B cell (primary cell): Measurements from ENCODE around the gene HOXC4. TPM values are rescaled to one million over a fixed set of nuclear protein-coding genes. Genes with fewer than 3 reads are reported as not detected.

Experiments used
- ATAC-seq: fragments of 200-7000 bp; cut with Tn5 transposase; one replicate; pipeline ENCODE4 v1.10.0; 2021; ENCODE audit warnings: low read depth, mild to moderate bottlenecking, moderate number of reproducible peaks, moderate library complexity
- CTCF ChIA-PET: fragments of 350-600 bp; sonication (Branson Sonifier 250); formaldehyde crosslinking; loops from one replicate; lab custom pipeline; 2021; ENCODE audit warnings: antibody characterized with exemption, inconsistent platforms; lab: Charles Lee
- POLR2A ChIA-PET: fragments of 350-600 bp; sonication (Branson Sonifier 250); formaldehyde crosslinking; loops from one replicate; lab custom pipeline; 2021; ENCODE audit warnings: antibody characterized with exemption; lab: Charles Lee
- DNase-seq: peaks from one replicate; pipeline ENCODE4 v3.0.0; 2013
- H2AFZ ChIP-seq: 2 replicates; pipeline ENCODE4 v1.6.1; 2012; ENCODE audit warnings: mild to moderate bottlenecking, low read depth, low read length; ENCODE audit not compliant: insufficient read depth, poor library complexity, severe bottlenecking
- H3K27ac ChIP-seq, 2 donors: 1 replicate in 1 of 2; 2 replicates in 1 of 2; pipeline ENCODE4 v1.5.1; 2012 to 2013; ENCODE audit warnings: low read length in 2 of 2, mild to moderate bottlenecking in 2 of 2, moderate library complexity in 1 of 2
- H3K27me3 ChIP-seq, 4 experiments: fragments of 200-600 bp in 1 of 4; sonication (generic) in 1 of 4; replicated peaks in 1 of 4; 1 replicate in 2 of 4; 2 replicates in 2 of 4; pipeline versions ENCODE4 v1.6.1 to v1.7.0; 2013 to 2016; ENCODE audit warnings: low read length in 3 of 4, mild to moderate bottlenecking in 2 of 4, mixed read lengths in 1 of 4, moderate library complexity in 1 of 4; ENCODE audit not compliant: insufficient read depth in 4 of 4, control insufficient read depth in 3 of 4; ENCODE audit errors: control extremely low read depth in 1 of 4
- H3K36me3 ChIP-seq, 2 experiments: replicated peaks in 1 of 2; 1 replicate in 1 of 2; 2 replicates in 1 of 2; pipeline versions ENCODE4 v1.6.1 to v1.7.1; 2013; ENCODE audit warnings: low read length in 1 of 2; ENCODE audit not compliant: insufficient read depth in 2 of 2, control insufficient read depth in 1 of 2; ENCODE audit errors: control extremely low read depth in 1 of 2, extremely low read depth in 1 of 2
- H3K4me1 ChIP-seq, 2 donors: fragments of 200-600 bp in 1 of 2; sonication (generic) in 1 of 2; 1 replicate in 1 of 2; 2 replicates in 1 of 2; pipeline versions ENCODE4 v1.5.1 to v1.6.1; 2013 to 2017; ENCODE audit warnings: low read length in 2 of 2; ENCODE audit not compliant: control insufficient read depth in 2 of 2, insufficient read depth in 2 of 2
- H3K4me2 ChIP-seq: replicated peaks from 2 replicates; pipeline ENCODE3; 2012; ENCODE audit warnings: mild to moderate bottlenecking, low read depth, low read length; ENCODE audit not compliant: poor library complexity, severe bottlenecking
- H3K4me3 ChIP-seq, 5 experiments: fragments of 200-600 bp in 1 of 5; sonication (generic) in 1 of 5; 1 replicate in 3 of 5; 2 replicates in 2 of 5; pipeline versions ENCODE4 v1.5.1 to v1.7.0; 2011 to 2016; ENCODE audit warnings: low read length in 4 of 5, mild to moderate bottlenecking in 4 of 5, low read depth in 2 of 5, control low read depth in 1 of 5, moderate library complexity in 1 of 5; ENCODE audit not compliant: insufficient read depth in 1 of 5; ENCODE audit errors: control extremely low read depth in 1 of 5, extremely low read depth in 1 of 5
- H3K79me2 ChIP-seq: fragments of 200-600 bp; sonication (generic); one replicate; pipeline ENCODE4 v1.6.0; 2016; ENCODE audit warnings: low read length; ENCODE audit not compliant: control insufficient read depth, insufficient read depth
- H3K9ac ChIP-seq: fragments of 200-600 bp; sonication (generic); 2 replicates; pipeline ENCODE4 v1.6.1; 2017; ENCODE audit warnings: mild to moderate bottlenecking, low read length, moderate library complexity
- H3K9me3 ChIP-seq, 3 donors: one replicate each; pipeline versions ENCODE4 v1.6.1 to v1.7.1; 2013; ENCODE audit warnings: low read length in 2 of 3; ENCODE audit not compliant: control insufficient read depth in 2 of 3, insufficient read depth in 1 of 3; ENCODE audit errors: control extremely low read depth in 1 of 3
- H4K20me1 ChIP-seq: 2 replicates; pipeline ENCODE4 v1.6.0; 2012; ENCODE audit warnings: mild to moderate bottlenecking, low read length; ENCODE audit not compliant: insufficient read depth, control insufficient read depth, poor library complexity, severe bottlenecking
- H3K27ac Mint-ChIP-seq: one replicate; pipeline ENCODE4 v1.8.0; 2021; ENCODE audit warnings: mixed read lengths
- H3K27me3 Mint-ChIP-seq: one replicate; pipeline ENCODE4 v1.8.0; 2021; ENCODE audit warnings: mixed read lengths
- H3K4me1 Mint-ChIP-seq: one replicate; pipeline ENCODE4 v1.8.0; 2021; ENCODE audit warnings: mixed read lengths
- H3K4me3 Mint-ChIP-seq: one replicate; pipeline ENCODE4 v1.8.0; 2021; ENCODE audit warnings: mixed read lengths
- H3K9me3 Mint-ChIP-seq: one replicate; pipeline ENCODE4 v1.8.0; 2022; ENCODE audit warnings: mixed read lengths; ENCODE audit not compliant: insufficient read depth
- EZH2 ChIP-seq: IDR thresholded peaks from 2 replicates; pipeline ENCODE4 v1.6.1; 2012; ENCODE audit warnings: borderline replicate concordance, low read depth, mild to moderate bottlenecking, moderate library complexity, low read length; ENCODE audit not compliant: insufficient read depth, poor library complexity, severe bottlenecking
- WGBS: methylation state at CpG from one replicate; pipeline ENCODE4 v1.1.5; 2013; ENCODE audit warnings: missing lambda C conversion rate; ENCODE audit not compliant: insufficient coverage; 5-methylcytosine and 5-hydroxymethylcytosine counted together
- intact Hi-C: fragments of 100-400 bp; cut with micrococcal nuclease; formaldehyde crosslinking; loops from one replicate; pipeline ENCODE4 v1.10.0; 2022
- polyA plus RNA-seq: library from polyadenylated mRNA; depleted of rRNA; stranded (reverse); fragments of >200 nt; gene quantifications from 2 replicates; pipeline ENCODE4 v1.2.3, GENCODE V29; 2012
- total RNA-seq, 2 donors: library from RNA; stranded (reverse); fragments of 120-200 nt in 1 of 2; gene quantifications; 1 replicate in 1 of 2; 2 replicates in 1 of 2; pipeline versions ENCODE4 v1.2.3 to v1.2.4, GENCODE V29; 2013 to 2022
- TF ChIP-seq, protein P1 (sequence below): fragments of 200-600 bp; IDR thresholded peaks from one replicate; pipeline ENCODE4 v1.8.0; 2022; ENCODE audit warnings: antibody characterized with exemption, mild to moderate bottlenecking

Gene HOXC4
- total and polyA plus RNA-seq, 2 donors (not counting 1 experiment from before 2014, with no cell fraction given), result 4.3 to 6.5 TPM

DNA sequence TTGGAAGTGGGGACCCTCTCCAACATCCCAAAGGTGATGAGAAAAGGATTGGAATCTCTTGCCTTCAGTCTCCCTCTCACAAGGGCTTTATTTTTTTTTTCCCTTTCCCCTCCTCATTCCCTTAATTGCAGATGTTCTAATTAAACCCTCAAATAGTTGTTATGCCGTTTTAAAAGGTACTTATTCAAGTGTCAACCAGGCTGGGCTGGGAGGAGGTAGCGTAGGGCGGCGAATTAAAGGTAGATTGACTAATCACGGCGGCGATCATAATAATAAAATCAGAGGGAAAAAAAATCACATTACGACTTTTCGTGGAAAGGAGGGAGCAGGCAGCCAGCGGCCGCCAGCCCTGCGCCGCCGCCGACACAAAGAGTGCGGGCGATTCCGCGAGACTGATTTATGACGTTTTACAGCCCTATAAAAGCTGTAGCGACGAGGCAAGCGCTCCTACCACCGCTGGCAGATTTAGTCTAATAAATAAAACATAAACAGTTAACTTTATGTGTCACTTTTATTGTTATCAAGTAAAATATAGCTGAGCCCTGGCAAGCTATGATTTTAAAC lies 1.7 kb upstream of the HOXC4 start:
- no peaks in the 10 kb centered on the region for H3K9me3 Mint-ChIP-seq
- H3K79me2 ChIP-seq, result no peaks in the 10 kb centered on the region
- ChIA-PET POLR2A (interaction anchor here (0.5 to 1.2 kb wide), 2 partner anchors 137 to 370 kb away, joined by 3 to 7 read pairs; no protein-coding TSS in a partner anchor), CTCF (interaction anchor here (0.7 to 4.5 kb wide), 7 partner anchors 19 to 350 kb away, joined by 3 to 37 read pairs (median 5); partner anchors contain the start of gene HOXC5)
- H4K20me1 ChIP-seq, result no peaks in the 10 kb centered on the region
- peaks cover 0 to 42% (median 2%) of the 10 kb centered on the region in 3 donors for H3K9me3 ChIP-seq
- peak overlapping the region; percentile 73 for H3K4me2 ChIP-seq
- TF ChIP-seq, protein P1, sequence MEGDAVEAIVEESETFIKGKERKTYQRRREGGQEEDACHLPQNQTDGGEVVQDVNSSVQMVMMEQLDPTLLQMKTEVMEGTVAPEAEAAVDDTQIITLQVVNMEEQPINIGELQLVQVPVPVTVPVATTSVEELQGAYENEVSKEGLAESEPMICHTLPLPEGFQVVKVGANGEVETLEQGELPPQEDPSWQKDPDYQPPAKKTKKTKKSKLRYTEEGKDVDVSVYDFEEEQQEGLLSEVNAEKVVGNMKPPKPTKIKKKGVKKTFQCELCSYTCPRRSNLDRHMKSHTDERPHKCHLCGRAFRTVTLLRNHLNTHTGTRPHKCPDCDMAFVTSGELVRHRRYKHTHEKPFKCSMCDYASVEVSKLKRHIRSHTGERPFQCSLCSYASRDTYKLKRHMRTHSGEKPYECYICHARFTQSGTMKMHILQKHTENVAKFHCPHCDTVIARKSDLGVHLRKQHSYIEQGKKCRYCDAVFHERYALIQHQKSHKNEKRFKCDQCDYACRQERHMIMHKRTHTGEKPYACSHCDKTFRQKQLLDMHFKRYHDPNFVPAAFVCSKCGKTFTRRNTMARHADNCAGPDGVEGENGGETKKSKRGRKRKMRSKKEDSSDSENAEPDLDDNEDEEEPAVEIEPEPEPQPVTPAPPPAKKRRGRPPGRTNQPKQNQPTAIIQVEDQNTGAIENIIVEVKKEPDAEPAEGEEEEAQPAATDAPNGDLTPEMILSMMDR, result no peak
- TF ChIP-seq EZH2, result no peak
- WGBS, result 47% methylated on average over 8 of the region's 24 CpGs
- H3K4me3 ChIP-seq, result no peak overlapping the region
- peaks cover 42 to 50% of the 10 kb centered on the region in 2 donors for H3K4me1 ChIP-seq
- peaks cover 61% of the 10 kb centered on the region for H3K27me3 Mint-ChIP-seq
- H3K4me1 Mint-ChIP-seq, result peaks cover 49% of the 10 kb centered on the region
- H3K27me3 ChIP-seq, result peaks cover 0 to 79% (median 55%) of the 10 kb centered on the region in 4 experiments
- peak overlapping the region; percentile 72 for H3K9ac ChIP-seq
- intact Hi-C loops, result loop anchor here (2.0 to 5.0 kb wide), 2 partner anchors 17 to 45 kb away; partner anchors contain the start of gene HOXC8
- ATAC-seq, result no peak
- H3K27ac Mint-ChIP-seq, result peak overlapping the region; percentile 95
- H3K36me3 ChIP-seq, result no peaks in the 10 kb centered on the region
- no peak overlapping the region for H3K27ac ChIP-seq
- no peak overlapping the region for H2AFZ ChIP-seq
- peak overlapping the region; percentile 91 for H3K4me3 Mint-ChIP-seq
- peak; percentile 47 for DNase-seq

- DNase-seq, result no peak
- H2AFZ ChIP-seq, result peak overlapping the region; percentile 76
- CTCF ChIA-PET, result interaction anchor here (0.7 to 4.5 kb wide), 10 partner anchors 12 to 350 kb away, joined by 3 to 37 read pairs (median 4); partner anchors contain the start of gene HOXC5
- peak overlapping the region; percentile 91 for H3K4me3 Mint-ChIP-seq
- peaks cover 36 to 44% of the 10 kb centered on the region in 2 donors for H3K4me1 ChIP-seq
- H3K27me3 ChIP-seq, result peaks cover 0 to 74% (median 52%) of the 10 kb centered on the region in 4 experiments
- H3K27ac Mint-ChIP-seq, result peak overlapping the region; percentile 95
- peaks cover 0 to 37% (median 2%) of the 10 kb centered on the region in 3 donors for H3K9me3 ChIP-seq
- intact Hi-C loops, result loop anchor here (1.0 to 5.0 kb wide), 3 partner anchors 34 to 137 kb away; partner anchors contain the start of gene HOXC8
- ATAC-seq, result peak; percentile 4
- peak overlapping the region; percentile 72 for H3K9ac ChIP-seq
- H3K36me3 ChIP-seq, result no peaks in the 10 kb centered on the region
- POLR2A ChIA-PET, result interaction anchor here (0.5 to 1.2 kb wide), 4 partner anchors 20 to 371 kb away, joined by 3 to 7 read pairs (median 3); partner anchors contain the start of gene HOXC5
- H3K27ac ChIP-seq, result peak overlapping the region; percentile 83 to 88
- 25% methylated on average over 4 of the region's 10 CpGs for WGBS
- peaks cover 46% of the 10 kb centered on the region for H3K4me1 Mint-ChIP-seq
- H4K20me1 ChIP-seq, result no peaks in the 10 kb centered on the region
- no peak for TF ChIP-seq EZH2
- TF ChIP-seq, protein P1, result no peak
- peak overlapping the region in 4 of 5 experiments; percentile 69 to 78 (median 75) for H3K4me3 ChIP-seq
- peaks cover 62% of the 10 kb centered on the region for H3K27me3 Mint-ChIP-seq
- peak overlapping the region; percentile 73 for H3K4me2 ChIP-seq
- no peaks in the 10 kb centered on the region for H3K9me3 Mint-ChIP-seq
- no peaks in the 10 kb centered on the region for H3K79me2 ChIP-seq
These were observed 1.1 kb upstream of the HOXC4 start for GRCh38 chr12:54052438-54053002.
